Measurements from ENCODE around the gene PDE4B.

GRCh38 chr1:66353257-66353656 is 560.6 kb downstream of the PDE4B start:
- no peak for TF ChIP-seq CTCF (IDR thresholded peaks at IDR 0.05)
- TF ChIP-seq POLR2A (IDR thresholded peaks at IDR 0.05): no peak
- peak; percentile 13 for TF ChIP-seq POLR2AphosphoS5 (IDR thresholded peaks at IDR 0.05)
